Measurements from ENCODE around the gene ENOX1. TPM values are rescaled to one million over a fixed set of nuclear protein-coding genes. Genes with fewer than 3 reads are reported as not detected.

Gene ENOX1
- polyA plus RNA-seq, 3 donors: 0.04 TPM; not detected in 2

DNA sequence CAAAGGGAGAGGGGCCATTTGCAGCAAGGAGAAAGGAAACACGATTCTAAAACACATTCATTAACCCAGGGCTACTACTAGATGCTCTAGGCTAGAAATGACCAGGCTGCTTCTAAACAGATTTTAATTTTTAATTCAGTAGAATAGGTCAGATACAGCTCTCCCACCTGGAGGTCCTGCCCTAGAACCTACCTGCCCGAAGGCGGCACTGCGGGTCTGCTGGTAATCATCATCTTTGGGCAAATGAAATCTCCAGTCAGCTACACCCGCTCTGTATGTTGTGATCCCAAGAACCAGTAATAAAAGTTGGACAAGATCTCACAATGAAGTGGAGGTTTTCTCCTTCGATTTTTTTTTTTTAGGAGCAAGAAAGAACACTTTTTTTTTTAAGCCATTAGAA lies 345.3 kb downstream of the ENOX1 start:
- H3K4me3 ChIP-seq (replicated peaks in 1 of 3; ENCODE audit: low read depth in 2 of 3, low read length in 3 of 3): no peak overlapping the region
- no peak overlapping the region for H3K9ac ChIP-seq (ENCODE audit: insufficient read depth, low read length, poor library complexity, severe bottlenecking)
- no peaks in the 10 kb centered on the region for H4K20me1 ChIP-seq (ENCODE audit: insufficient read depth, low read length)
- Mint-ChIP-seq H3K9me3 (peaks cover 0 to 3% (median 0%) of the 10 kb centered on the region in 7 donors), H3K4me3 (no peak overlapping the region), H3K36me3 (no peaks in the 10 kb centered on the region), H3K4me1 (no peaks in the 10 kb centered on the region), H3K27me3 (ENCODE audit: low read depth in 3 of 3) (peaks cover 2 to 3% (median 2%) of the 10 kb centered on the region in 3 donors), H3K27ac (no peak overlapping the region)
- intact Hi-C loops (cut with micrococcal nuclease): no loop called here
- no peaks in the 10 kb centered on the region for H3K79me2 ChIP-seq (ENCODE audit: insufficient read depth, low read length)
- H2AFZ ChIP-seq (ENCODE audit: insufficient read depth, low read depth, low read length, poor library complexity, severe bottlenecking): no peak overlapping the region
- no peaks in the 10 kb centered on the region for H3K36me3 ChIP-seq (replicated peaks in 1 of 2; ENCODE audit: control insufficient read depth in 1 of 2, insufficient read depth in 2 of 2, low read length in 2 of 2)
- H3K27me3 ChIP-seq (ENCODE audit: control insufficient read depth in 2 of 2, insufficient read depth in 2 of 2, low read length in 2 of 2): no peaks in the 10 kb centered on the region
- H3K4me1 ChIP-seq (ENCODE audit: control insufficient read depth in 1 of 2, insufficient read depth in 2 of 2, low read length in 2 of 2): no peaks in the 10 kb centered on the region
- no peak for DNase-seq
- 100% methylated on average over 4 of the region's 6 CpGs for WGBS (ENCODE audit: insufficient coverage)
- TF ChIP-seq, protein P1, sequence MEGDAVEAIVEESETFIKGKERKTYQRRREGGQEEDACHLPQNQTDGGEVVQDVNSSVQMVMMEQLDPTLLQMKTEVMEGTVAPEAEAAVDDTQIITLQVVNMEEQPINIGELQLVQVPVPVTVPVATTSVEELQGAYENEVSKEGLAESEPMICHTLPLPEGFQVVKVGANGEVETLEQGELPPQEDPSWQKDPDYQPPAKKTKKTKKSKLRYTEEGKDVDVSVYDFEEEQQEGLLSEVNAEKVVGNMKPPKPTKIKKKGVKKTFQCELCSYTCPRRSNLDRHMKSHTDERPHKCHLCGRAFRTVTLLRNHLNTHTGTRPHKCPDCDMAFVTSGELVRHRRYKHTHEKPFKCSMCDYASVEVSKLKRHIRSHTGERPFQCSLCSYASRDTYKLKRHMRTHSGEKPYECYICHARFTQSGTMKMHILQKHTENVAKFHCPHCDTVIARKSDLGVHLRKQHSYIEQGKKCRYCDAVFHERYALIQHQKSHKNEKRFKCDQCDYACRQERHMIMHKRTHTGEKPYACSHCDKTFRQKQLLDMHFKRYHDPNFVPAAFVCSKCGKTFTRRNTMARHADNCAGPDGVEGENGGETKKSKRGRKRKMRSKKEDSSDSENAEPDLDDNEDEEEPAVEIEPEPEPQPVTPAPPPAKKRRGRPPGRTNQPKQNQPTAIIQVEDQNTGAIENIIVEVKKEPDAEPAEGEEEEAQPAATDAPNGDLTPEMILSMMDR (IDR thresholded peaks at IDR 0.05): no peak
- H3K27ac ChIP-seq (ENCODE audit: low read depth in 1 of 2, low read length in 2 of 2): no peak overlapping the region
- no peak overlapping the region for H3K4me2 ChIP-seq (replicated peaks; ENCODE audit: extremely low read depth, low read length, poor library complexity, severe bottlenecking)
- H3K9me3 ChIP-seq (replicated peaks in 1 of 2; ENCODE audit: control insufficient read depth in 1 of 2, insufficient read depth in 1 of 2, low read length in 2 of 2): no peaks in the 10 kb centered on the region

DNA sequence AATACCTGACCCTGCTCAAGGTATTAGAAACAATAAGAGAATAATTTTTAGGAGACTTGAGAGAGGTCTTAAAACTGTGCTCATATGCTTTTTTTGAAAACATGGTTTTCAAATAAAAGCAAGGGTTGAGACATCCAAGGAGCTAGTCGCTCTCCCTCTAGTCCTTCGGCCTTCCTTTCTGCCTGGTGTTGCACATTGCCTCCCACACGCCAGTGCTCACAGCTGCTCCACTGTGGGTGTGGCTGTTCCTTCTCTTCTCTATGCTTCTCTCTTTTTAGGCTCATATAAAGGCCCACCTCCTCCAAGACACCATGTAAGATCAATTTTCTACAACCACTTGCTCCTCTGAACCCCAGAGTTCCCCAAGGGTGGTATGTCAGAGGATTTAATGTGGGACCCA lies 352.6 kb downstream of the ENOX1 start:
- Mint-ChIP-seq H3K4me1 (peaks cover 6% of the 10 kb centered on the region), H3K4me3 (no peak overlapping the region), H3K36me3 (no peaks in the 10 kb centered on the region), H3K27ac (no peak overlapping the region), H3K9me3 (peaks cover 0 to 2% (median 0%) of the 10 kb centered on the region in 7 donors), H3K27me3 (ENCODE audit: low read depth in 3 of 3) (peaks cover 0 to 6% (median 3%) of the 10 kb centered on the region in 3 donors)
- H3K27ac ChIP-seq (ENCODE audit: low read depth in 1 of 2, low read length in 2 of 2): no peak overlapping the region
- H3K9ac ChIP-seq (ENCODE audit: insufficient read depth, low read length, poor library complexity, severe bottlenecking): no peak overlapping the region
- no peak overlapping the region for H3K4me3 ChIP-seq (replicated peaks in 1 of 3; ENCODE audit: low read depth in 2 of 3, low read length in 3 of 3)
- H3K4me2 ChIP-seq (replicated peaks; ENCODE audit: extremely low read depth, low read length, poor library complexity, severe bottlenecking): no peak overlapping the region
- WGBS (ENCODE audit: insufficient coverage): no CpG with 5 or more reads among the region's 3 CpGs
- H4K20me1 ChIP-seq (ENCODE audit: insufficient read depth, low read length): no peaks in the 10 kb centered on the region
- H3K9me3 ChIP-seq (replicated peaks in 1 of 2; ENCODE audit: control insufficient read depth in 1 of 2, insufficient read depth in 1 of 2, low read length in 2 of 2): no peaks in the 10 kb centered on the region
- H3K4me1 ChIP-seq (ENCODE audit: control insufficient read depth in 1 of 2, insufficient read depth in 2 of 2, low read length in 2 of 2): peaks cover 0 to 5% of the 10 kb centered on the region in 2 donors
- intact Hi-C loops (cut with micrococcal nuclease): no loop called here
- no peak for DNase-seq
- no peaks in the 10 kb centered on the region for H3K27me3 ChIP-seq (ENCODE audit: control insufficient read depth in 2 of 2, insufficient read depth in 2 of 2, low read length in 2 of 2)
- H2AFZ ChIP-seq (ENCODE audit: insufficient read depth, low read depth, low read length, poor library complexity, severe bottlenecking): no peak overlapping the region
- H3K36me3 ChIP-seq (replicated peaks in 1 of 2; ENCODE audit: control insufficient read depth in 1 of 2, insufficient read depth in 2 of 2, low read length in 2 of 2): no peaks in the 10 kb centered on the region
- H3K79me2 ChIP-seq (ENCODE audit: insufficient read depth, low read length): no peaks in the 10 kb centered on the region
- TF ChIP-seq, protein P1 (IDR thresholded peaks at IDR 0.05): no peak
